HEK293 (cell line): Measurements from ENCODE around the gene MRNIP.

ENCODE experiments used
- CTCF ChIP-seq: fragments of 450-650 bp; formaldehyde crosslinking; IDR thresholded peaks from 2 replicates; pipeline ENCODE4 v1.5.1; 2016; ENCODE audit warnings: missing biosample characterization, missing genetic modification characterization
- ZNF138 ChIP-seq: fragments of 450-650 bp; formaldehyde crosslinking; IDR thresholded peaks from 2 replicates; pipeline ENCODE4 v1.5.1; 2016; ENCODE audit warnings: missing biosample characterization, missing genetic modification characterization, borderline replicate concordance
- ZNF26 ChIP-seq: fragments of 450-650 bp; formaldehyde crosslinking; IDR thresholded peaks from 2 replicates; pipeline ENCODE4 v1.5.1; 2016; ENCODE audit warnings: missing biosample characterization, missing genetic modification characterization
- ZSCAN18 ChIP-seq: fragments of 450-650 bp; formaldehyde crosslinking; IDR thresholded peaks from 2 replicates; pipeline ENCODE4 v1.5.1; 2016; ENCODE audit warnings: missing biosample characterization, missing genetic modification characterization

GRCh38 chr5:179816796-179817469 lies 41.7 kb downstream of the MRNIP start:
- no peak for TF ChIP-seq CTCF (tag by site-specific recombination)
- no peak for TF ChIP-seq ZSCAN18 (tag by site-specific recombination)
- TF ChIP-seq ZNF138 (tag by site-specific recombination): no peak
- TF ChIP-seq ZNF26: no peak
